ENCODE measurements around the gene UBE2H.

DNA sequence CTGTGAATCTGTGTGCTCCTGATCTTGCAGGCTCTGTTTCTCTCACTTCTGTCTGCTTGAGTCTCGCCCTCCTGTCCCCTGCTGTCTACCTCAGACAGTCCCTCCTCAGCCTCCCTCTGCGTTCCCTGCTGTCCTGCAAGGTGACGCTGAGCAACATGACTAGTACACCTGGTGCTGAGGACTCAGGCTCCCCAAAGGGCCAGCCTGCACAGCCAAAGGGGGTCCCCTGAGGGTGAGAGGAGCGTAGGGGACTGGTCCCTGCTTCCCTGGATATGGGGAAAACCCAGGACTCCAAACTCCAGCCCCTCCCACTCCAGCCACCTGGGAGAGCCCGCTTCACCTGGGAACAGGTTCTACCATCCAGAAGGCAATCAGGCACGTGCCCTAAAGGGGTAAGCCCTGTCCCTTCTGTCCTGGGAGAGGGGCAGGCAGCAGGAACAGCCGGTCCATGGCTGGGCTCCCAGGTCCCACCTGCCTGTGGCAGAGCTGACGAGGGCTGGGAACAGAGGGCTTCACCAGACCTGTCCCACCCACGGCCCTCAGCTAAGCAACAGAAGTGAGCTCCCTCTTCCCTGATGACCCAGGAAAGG, 156.5 kb downstream of the UBE2H start:
- TF ChIP-seq EP300 (IDR thresholded peaks at IDR 0.05; ENCODE audit: borderline replicate concordance in 1 of 2, control insufficient read depth in 1 of 2, low read depth in 2 of 2, low read length in 2 of 2) (no peak), IRF3 (IDR thresholded peaks at IDR 0.05) (no peak), EZH2 (IDR thresholded peaks at IDR 0.05; ENCODE audit: borderline replicate concordance, control insufficient read depth, low read depth, low read length) (no peak), CBFB (IDR thresholded peaks at IDR 0.05; ENCODE audit: low read depth) (no peak), POLR2A (IDR thresholded peaks at IDR 0.05; ENCODE audit: low read depth, low read length) (no peak), CREM (IDR thresholded peaks at IDR 0.05; ENCODE audit: low read depth) (no peak), CTCF (IDR thresholded peaks at IDR 0.05 in 2 of 3, conservative IDR thresholded peaks at IDR 0.05 in 1 of 3; ENCODE audit: control insufficient read depth in 2 of 3, extremely low read depth in 1 of 3, insufficient read depth in 1 of 3, low read depth in 3 of 3, low read length in 3 of 3) (no peak)

All from GM12878 (cell line).